Suppressor macrophage (primary cell): ENCODE measurements around the gene MIER3.
A peak's percentile ranks its signal among the peaks of the same experiment; 100 is the strongest.

Source experiments
- DNase-seq, 4 experiments: peaks; one replicate each; pipeline ENCODE4 v3.0.0-alpha.2; 2020 to 2022

The MIER3 gene

GRCh38 chr5:56958595-56958994, 6.7 kb upstream of the MIER3 start:
- no peak for DNase-seq

GRCh38 chr5:56954262-56954661, 2.3 kb upstream of the MIER3 start:
- no peak for DNase-seq

GRCh38 chr5:56951126-56951945, 587 bp downstream of the MIER3 start:
- DNase-seq = peak in 3 of 4 experiments; percentile 17 to 43 (median 19)

- peak; percentile 25 to 67 (median 54) for DNase-seq
Measured at GRCh38 chr5:56950626-56951125, 1.2 kb downstream of the MIER3 start.

GRCh38 chr5:56947052-56947451, 4.9 kb downstream of the MIER3 start:
- DNase-seq = no peak

GRCh38 chr5:56941981-56942380, 9.9 kb downstream of the MIER3 start:
- DNase-seq = peak in 3 of 4 experiments; percentile 12 to 41 (median 22)

GRCh38 chr5:56938858-56939257, 13.1 kb downstream of the MIER3 start:
- DNase-seq = no peak

- DNase-seq = no peak
Measured at GRCh38 chr5:56934325-56934724, 17.6 kb downstream of the MIER3 start.

GRCh38 chr5:56922922-56923321, 29.0 kb downstream of the MIER3 start:
- no peak for DNase-seq

GRCh38 chr5:56919942-56920662, 31.8 kb downstream of the MIER3 start:
- DNase-seq = no peak

GRCh38 chr5:56918054-56918453, 33.9 kb downstream of the MIER3 start:
- DNase-seq = no peak

- DNase-seq = no peak
Measured at GRCh38 chr5:56917534-56917933, 34.4 kb downstream of the MIER3 start.

- DNase-seq = no peak
Measured at GRCh38 chr5:56914678-56915077, 37.2 kb downstream of the MIER3 start.

- DNase-seq = no peak
Measured at GRCh38 chr5:56913766-56914165, 38.2 kb downstream of the MIER3 start.

GRCh38 chr5:56910210-56910965, 41.5 kb downstream of the MIER3 start:
- peak; percentile 75 to 81 (median 81) for DNase-seq

GRCh38 chr5:56909294-56910209, 42.4 kb downstream of the MIER3 start, which contains the start of gene SETD9:
Gene SETD9 (plus strand): TSS chr5:56909596. CDS start chr5:56909646, 50 bp downstream.
- peak; percentile 99 to 100 (median 100) for DNase-seq

- DNase-seq = no peak
Measured at GRCh38 chr5:56908942-56909293, 43.0 kb downstream of the MIER3 start.

- peak; percentile 60 to 74 (median 70) for DNase-seq
Measured at GRCh38 chr5:56900858-56901578, 50.9 kb downstream of the MIER3 start.

GRCh38 chr5:56900395-56900794, 51.5 kb downstream of the MIER3 start:
- peak; percentile 23 to 57 (median 47) for DNase-seq

GRCh38 chr5:56898213-56898612, 53.7 kb downstream of the MIER3 start:
- DNase-seq = no peak

- DNase-seq = no peak
Measured at GRCh38 chr5:56896763-56897162, 55.2 kb downstream of the MIER3 start.
